Upper lobe of right lung (tissue), 1 donor: ENCODE measurements around the gene RAB10. TPM values are rescaled to one million over a fixed set of nuclear protein-coding genes. Genes with fewer than 3 reads are reported as not detected.

Source experiments
- ATAC-seq: fragments of 200-7000 bp; cut with Tn5 transposase; one replicate; pipeline ENCODE4 v1.9.1; 2020; ENCODE audit warnings: mild to moderate bottlenecking, moderate library complexity
- DNase-seq: peaks from one replicate; pipeline ENCODE4 v3.0.0-alpha.2; 2020
- H3K27ac ChIP-seq: fragments of 200-600 bp; one replicate; pipeline ENCODE4 v1.8.0; 2022
- H3K27me3 ChIP-seq: fragments of 200-600 bp; one replicate; pipeline ENCODE4 v1.8.0; 2022; ENCODE audit warnings: mild to moderate bottlenecking
- H3K36me3 ChIP-seq: fragments of 200-600 bp; one replicate; pipeline ENCODE4 v1.8.0; 2022
- H3K4me1 ChIP-seq: fragments of 200-600 bp; one replicate; pipeline ENCODE4 v1.8.0; 2022
- H3K4me3 ChIP-seq: fragments of 200-600 bp; one replicate; pipeline ENCODE4 v1.8.0; 2022; ENCODE audit warnings: mild to moderate bottlenecking
- H3K9me3 ChIP-seq: fragments of 200-600 bp; one replicate; pipeline ENCODE4 v1.8.0; 2022
- intact Hi-C: fragments of 100-400 bp; cut with DNase I; formaldehyde crosslinking; loops from one replicate; pipeline ENCODE4 v1.11.0; 2022
- total RNA-seq: library from RNA; stranded (reverse); fragmentation: NEBNext Ultra II Directional; extraction: Animal tissue kit (Norgen Biotek cat#: 25700); gene quantifications from one replicate; pipeline ENCODE4 v1.2.1, GENCODE V29; 2021
- TF ChIP-seq, protein P1 (sequence below): fragments of 200-600 bp; IDR thresholded peaks from one replicate; pipeline ENCODE4 v1.8.0; 2022; ENCODE audit warnings: antibody characterized with exemption
- donor health status: DM: no; HTN: yes; CAD: no; lungs with severe emphysema.

Gene RAB10
- total RNA-seq, 1 donor from 2014 or later = 111 TPM

DNA sequence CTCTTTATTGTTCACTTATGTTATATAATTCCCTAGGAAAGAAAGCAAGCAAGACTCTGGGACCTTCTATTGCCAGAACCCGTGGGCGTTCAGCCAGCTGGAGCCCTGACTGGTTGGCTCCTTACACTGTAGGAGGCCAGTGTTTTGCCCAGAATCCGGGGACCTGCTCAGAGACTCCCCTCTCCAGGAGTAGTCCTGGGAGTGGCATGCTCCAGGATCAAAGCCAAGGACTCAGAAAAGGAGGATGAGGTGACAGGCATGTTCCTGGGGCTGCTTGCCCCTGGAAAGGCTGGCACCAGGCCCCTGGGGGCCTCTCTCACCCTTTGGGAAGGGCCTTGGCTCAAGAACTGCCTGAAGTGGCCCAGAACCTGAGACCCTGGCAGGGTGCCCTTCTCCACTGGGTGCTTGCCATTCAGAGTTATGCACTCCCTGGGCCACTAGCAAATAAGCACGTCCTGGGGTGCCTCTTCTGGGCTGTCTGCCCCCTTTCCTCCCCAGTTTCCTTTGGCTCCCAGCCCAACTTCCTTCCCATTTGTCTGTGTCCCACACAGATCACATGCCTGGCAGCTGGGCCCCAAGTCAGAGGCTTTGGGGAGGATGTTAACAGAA is 32.0 kb upstream of the RAB10 start:
- ATAC-seq (peak; percentile 70), DNase-seq (peak; percentile 87)
- no peaks in the 10 kb centered on the region for H3K9me3 ChIP-seq
- intact Hi-C loops = no loop called here
- TF ChIP-seq, protein P1, sequence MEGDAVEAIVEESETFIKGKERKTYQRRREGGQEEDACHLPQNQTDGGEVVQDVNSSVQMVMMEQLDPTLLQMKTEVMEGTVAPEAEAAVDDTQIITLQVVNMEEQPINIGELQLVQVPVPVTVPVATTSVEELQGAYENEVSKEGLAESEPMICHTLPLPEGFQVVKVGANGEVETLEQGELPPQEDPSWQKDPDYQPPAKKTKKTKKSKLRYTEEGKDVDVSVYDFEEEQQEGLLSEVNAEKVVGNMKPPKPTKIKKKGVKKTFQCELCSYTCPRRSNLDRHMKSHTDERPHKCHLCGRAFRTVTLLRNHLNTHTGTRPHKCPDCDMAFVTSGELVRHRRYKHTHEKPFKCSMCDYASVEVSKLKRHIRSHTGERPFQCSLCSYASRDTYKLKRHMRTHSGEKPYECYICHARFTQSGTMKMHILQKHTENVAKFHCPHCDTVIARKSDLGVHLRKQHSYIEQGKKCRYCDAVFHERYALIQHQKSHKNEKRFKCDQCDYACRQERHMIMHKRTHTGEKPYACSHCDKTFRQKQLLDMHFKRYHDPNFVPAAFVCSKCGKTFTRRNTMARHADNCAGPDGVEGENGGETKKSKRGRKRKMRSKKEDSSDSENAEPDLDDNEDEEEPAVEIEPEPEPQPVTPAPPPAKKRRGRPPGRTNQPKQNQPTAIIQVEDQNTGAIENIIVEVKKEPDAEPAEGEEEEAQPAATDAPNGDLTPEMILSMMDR = no peak
- H3K27ac ChIP-seq = peak overlapping the region; percentile 66
- no peaks in the 10 kb centered on the region for H3K27me3 ChIP-seq
- H3K4me1 ChIP-seq = peaks cover 28% of the 10 kb centered on the region
- no peak overlapping the region for H3K4me3 ChIP-seq
- H3K36me3 ChIP-seq = no peaks in the 10 kb centered on the region

DNA sequence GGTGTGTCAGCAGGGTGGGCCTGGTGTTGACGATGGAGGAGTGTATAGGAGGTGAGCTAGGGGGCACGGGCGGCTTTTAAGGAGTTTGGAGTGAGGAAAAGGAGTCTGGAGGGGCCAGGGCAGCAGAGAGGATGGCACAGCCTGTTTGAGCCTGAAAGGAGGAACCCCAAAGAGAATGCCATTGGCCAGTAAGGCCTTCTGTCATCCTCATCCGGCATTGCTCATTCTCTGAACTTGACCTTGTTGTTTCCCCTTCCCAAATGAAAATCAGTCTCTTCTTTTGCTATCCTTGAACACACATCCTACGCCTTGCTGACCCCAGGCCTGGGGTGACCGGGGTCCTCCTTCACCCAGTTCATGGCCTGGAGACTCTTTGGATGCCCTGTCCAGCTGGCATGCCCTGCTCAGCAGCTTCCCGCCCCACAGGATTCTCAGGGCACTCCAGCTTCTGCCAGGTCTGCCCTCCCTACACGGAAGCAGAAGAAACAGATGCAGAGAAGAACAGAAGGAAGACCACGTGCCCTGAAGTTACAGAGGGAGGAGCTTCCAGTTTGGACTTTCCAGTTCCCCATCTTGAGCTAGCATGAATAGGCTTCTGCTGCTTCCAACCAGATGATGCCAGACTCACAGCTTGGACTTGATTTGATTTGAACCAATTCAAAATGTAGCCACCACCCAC is 31.1 kb upstream of the RAB10 start:
- TF ChIP-seq, protein P1 = no peak
- intact Hi-C loops = no loop called here
- no peaks in the 10 kb centered on the region for H3K27me3 ChIP-seq
- no peak overlapping the region for H3K4me3 ChIP-seq
- H3K36me3 ChIP-seq = no peaks in the 10 kb centered on the region
- ATAC-seq (peak; percentile 81), DNase-seq (no peak)
- H3K27ac ChIP-seq = peak overlapping the region; percentile 66
- H3K9me3 ChIP-seq = no peaks in the 10 kb centered on the region
- peaks cover 28% of the 10 kb centered on the region for H3K4me1 ChIP-seq

DNA sequence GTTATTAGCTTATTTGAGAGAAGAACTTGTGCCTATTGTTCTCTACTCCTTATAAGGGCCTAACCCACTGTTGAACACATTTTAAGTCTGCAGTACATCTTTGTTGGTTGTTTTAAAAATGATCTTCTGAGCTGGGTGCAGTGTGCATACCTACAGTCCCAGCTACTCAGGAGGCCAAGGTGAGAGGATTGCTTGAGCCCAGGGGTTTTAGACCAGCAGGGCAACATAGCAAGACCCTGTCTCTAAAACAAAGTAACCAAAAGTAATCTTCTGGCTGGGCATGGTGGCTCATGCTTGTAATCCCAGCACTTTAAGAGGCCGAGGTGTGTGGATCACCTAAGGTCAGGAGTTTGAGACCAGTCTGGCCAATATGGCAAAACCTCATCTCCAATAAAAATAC is 25.8 kb upstream of the RAB10 start:
- TF ChIP-seq, protein P1 = no peak
- no peak overlapping the region for H3K27ac ChIP-seq

DNA sequence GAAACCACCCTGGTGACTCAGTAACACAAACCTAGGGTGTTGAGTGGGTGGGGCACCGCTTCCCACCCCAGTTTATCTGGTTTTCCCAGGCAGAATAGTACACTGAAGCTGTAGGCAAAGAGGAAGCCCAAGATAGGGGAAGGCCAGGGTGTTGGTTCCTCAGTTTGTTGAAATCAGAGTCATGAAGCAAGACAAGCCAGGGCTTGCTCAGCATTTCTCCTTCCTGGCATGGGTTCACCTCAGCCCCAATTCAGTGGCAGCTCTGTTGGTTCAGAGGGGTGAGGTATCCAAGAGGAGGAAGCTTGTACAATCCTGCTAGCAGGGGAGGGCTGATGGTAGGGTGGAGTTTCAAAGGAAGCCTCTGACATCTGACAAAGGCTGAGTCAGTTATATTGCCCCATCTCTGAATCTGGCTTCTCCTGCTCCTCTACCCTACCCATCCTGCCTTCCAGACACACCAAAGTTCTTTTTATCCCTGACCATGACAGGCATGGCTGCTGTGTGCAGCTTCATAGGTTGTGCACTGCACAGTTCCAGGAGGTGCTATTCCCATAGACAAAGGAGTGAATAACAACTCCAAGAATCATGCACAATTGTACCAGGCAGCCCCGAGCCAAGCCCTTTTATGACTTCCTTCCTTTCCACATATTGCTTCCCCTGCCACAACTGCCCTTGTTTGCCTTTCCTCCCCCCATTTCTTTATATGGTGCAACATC is 24.9 kb upstream of the RAB10 start:
- no peaks in the 10 kb centered on the region for H3K9me3 ChIP-seq
- H3K36me3 ChIP-seq = no peaks in the 10 kb centered on the region
- H3K27me3 ChIP-seq = no peaks in the 10 kb centered on the region
- TF ChIP-seq, protein P1 = no peak
- no peak overlapping the region for H3K4me3 ChIP-seq
- peak; percentile 69 for DNase-seq
- peaks cover 32% of the 10 kb centered on the region for H3K4me1 ChIP-seq
- intact Hi-C loops = no loop called here
- peak overlapping the region; percentile 24 for H3K27ac ChIP-seq
- peak; percentile 89 for ATAC-seq

More for the DNA sequence above, 25.8 kb upstream of the RAB10 start:
- intact Hi-C loops = no loop called here
- no peaks in the 10 kb centered on the region for H3K36me3 ChIP-seq
- H3K9me3 ChIP-seq = no peaks in the 10 kb centered on the region
- H3K4me1 ChIP-seq = peaks cover 32% of the 10 kb centered on the region
- no peak overlapping the region for H3K4me3 ChIP-seq
- ATAC-seq (no peak), DNase-seq (no peak)
- H3K27me3 ChIP-seq = no peaks in the 10 kb centered on the region

DNA sequence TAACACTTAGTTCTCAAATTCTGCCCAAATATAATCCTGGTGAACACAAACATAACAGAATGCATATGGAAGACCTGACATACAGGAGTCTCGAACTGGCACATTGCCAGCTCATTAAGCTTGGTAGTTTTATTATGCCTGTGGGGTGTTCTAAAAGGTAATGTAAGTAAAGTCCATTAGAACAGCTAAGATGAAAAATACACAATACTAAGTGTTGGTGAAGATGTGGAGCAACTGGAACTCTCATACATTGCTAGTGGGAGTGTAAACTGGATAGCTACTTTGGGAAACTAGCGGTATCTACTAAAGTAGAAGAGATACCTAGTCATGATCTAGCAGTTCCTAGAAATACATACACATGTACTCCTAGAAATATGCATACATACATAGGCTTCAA is 24.3 kb upstream of the RAB10 start:
- DNase-seq (no peak), ATAC-seq (no peak)
- Histone ChIP-seq H3K36me3 (no peaks in the 10 kb centered on the region), H3K9me3 (no peaks in the 10 kb centered on the region), H3K4me3 (no peak overlapping the region), H3K27me3 (no peaks in the 10 kb centered on the region), H3K4me1 (peaks cover 32% of the 10 kb centered on the region), H3K27ac (no peak overlapping the region)
- intact Hi-C loops = no loop called here
- TF ChIP-seq, protein P1 = no peak
